Activated naive CD4-positive, alpha-beta T cell (primary cell): ENCODE data around the gene MAGEB4.
"Not testable (repeated sequence)": the region's sequence is repeated elsewhere in the genome, so short reads cannot be mapped to it uniquely, and the experiment has no call there.

Source experiments
- DNase-seq, 4 experiments: peaks; one replicate each; lab custom pipeline; 2025; lab: John Stamatoyannopoulos, UW

MAGEB4 gene, protein sequence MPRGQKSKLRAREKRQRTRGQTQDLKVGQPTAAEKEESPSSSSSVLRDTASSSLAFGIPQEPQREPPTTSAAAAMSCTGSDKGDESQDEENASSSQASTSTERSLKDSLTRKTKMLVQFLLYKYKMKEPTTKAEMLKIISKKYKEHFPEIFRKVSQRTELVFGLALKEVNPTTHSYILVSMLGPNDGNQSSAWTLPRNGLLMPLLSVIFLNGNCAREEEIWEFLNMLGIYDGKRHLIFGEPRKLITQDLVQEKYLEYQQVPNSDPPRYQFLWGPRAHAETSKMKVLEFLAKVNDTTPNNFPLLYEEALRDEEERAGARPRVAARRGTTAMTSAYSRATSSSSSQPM

GRCh38 chrX:30241724-30242415 is at the start of gene MAGEB4:
Gene MAGEB4, plus strand, starts transcription at chrX:30242000. Its CDS starts 136 bp downstream, at chrX:30242136.
- no peak for DNase-seq

DNA sequence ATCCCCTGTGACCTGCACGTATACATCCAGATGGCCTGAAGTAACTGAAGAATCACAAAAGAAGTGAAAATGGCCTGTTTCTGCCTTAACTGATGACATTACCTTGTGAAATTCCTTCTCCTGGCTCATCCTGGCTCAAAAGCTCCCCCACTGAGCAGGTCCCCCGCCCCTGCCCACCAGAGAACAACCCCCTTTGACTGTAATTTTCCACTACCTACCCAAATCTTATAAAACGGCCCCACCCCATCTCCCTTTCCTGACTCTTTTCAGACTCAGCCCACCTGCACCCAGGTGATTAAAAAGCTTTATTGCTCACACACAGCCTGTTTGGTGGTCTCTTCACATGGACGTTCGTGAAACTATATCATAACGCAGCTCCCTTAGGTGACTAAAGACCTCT is 47.9 kb upstream of the MAGEB4 start:
- DNase-seq, result not testable (repeated sequence)

DNA sequence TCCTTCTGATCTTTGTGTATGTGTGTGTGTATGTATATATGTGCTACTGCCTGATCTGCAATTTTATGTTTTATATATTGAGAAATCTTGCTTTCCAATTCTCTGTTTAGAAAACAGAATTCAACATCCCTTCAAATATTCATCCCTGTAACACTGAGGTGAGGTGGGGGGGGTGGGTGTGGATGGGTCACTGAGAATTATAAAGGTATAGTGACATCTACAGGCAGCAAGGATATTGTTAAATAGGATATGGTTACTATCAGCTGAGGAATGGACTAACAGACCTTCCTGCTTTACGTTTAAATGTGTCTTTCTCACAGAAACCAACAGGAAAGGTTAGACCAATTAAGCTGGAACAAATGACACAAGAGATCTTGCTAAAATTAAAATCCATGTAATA is 45.5 kb upstream of the MAGEB4 start:
- no peak for DNase-seq

DNA sequence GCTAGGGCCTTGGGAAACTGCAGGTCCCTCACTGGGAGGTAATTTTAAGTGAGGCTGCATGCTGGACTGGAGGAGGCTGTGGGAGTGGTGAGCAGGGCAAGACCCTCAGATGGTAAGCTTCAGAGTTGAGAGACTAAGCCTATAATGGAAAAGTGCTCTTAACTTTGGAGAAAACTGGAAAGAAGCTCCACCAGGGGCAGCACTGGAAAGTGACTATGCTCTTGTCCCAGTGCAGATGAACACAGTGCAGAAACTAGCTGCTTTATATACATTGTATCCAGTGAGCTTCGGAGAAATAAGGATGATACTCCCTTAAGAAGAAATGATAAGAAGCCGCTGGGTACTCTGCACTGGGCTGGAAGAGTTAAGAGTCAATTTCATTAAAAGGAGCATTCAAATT is 29.6 kb upstream of the MAGEB4 start:
- DNase-seq, result no peak

- no peak for DNase-seq
Measured at GRCh38 chrX:30215357-30215843, 26.4 kb upstream of the MAGEB4 start, which contains the start of gene MAGEB2. Gene MAGEB2, plus strand, starts transcription at chrX:30215563. Its CDS starts 3,018 bp downstream, at chrX:30218581.

- DNase-seq, result no peak
Measured at GRCh38 chrX:30217465-30217864, 24.3 kb upstream of the MAGEB4 start.

DNA sequence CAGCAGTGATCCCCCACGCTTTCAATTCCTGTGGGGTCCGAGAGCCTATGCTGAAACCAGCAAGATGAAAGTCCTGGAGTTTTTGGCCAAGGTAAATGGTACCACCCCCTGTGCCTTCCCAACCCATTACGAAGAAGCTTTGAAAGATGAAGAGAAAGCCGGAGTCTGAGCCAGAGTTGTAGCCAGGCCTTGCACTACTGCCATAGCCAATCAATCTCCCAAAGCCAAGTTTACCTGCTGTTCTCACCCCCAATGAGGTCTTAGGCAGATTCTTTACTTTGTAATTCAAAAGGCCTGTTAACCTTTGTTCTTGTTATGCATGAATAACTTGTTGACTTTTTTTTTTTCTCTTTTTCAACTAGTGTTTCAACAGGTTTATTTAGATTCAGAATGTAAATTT is 22.4 kb upstream of the MAGEB4 start:
- DNase-seq, result no peak

GRCh38 chrX:30220661-30221060 is 21.1 kb upstream of the MAGEB4 start:
- no peak for DNase-seq

DNA sequence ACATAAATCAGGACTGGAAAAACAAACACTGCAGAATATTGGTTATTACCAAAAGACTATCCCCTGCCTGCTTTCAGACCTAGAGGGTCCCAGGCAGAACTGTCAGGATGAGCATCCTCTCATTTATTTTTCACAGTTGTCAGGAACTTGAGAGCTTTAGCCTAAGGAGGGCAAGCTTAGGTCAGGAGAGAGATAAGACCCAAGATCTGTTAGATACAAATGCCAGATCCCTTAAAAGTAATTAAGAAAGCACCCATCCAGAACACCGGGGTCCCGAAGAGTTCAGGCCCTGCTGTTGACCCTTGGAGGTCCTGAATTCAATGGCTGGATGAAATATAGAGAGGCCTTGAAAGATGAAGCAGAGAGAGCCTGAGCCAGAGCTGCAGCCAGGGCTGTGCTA is 17.3 kb upstream of the MAGEB4 start:
- no peak for DNase-seq

DNA sequence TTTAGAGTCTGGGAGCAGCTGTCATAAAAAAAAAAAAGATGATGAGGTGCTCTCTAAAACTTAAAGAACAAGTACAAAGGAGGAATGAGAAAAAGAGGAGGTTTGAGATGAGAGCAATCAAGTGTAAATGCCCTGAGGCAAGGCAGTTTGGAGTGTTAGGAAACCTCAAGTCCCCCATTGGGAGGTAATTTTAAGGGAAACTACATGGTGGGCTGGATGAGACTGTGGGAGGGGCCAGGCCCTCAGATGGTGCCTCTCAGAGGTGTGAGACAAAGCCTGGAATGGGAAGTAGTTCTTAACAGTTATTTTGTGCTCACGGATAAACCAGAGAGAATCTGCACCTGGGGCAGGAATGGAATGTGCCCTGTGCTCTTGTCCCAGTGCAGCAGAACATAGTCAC is 13.3 kb upstream of the MAGEB4 start:
- no peak for DNase-seq

GRCh38 chrX:30230395-30230794 is 11.4 kb upstream of the MAGEB4 start, which contains the start of gene MAGEB3:
Gene MAGEB3, plus strand, starts transcription at chrX:30230657. Its CDS starts 5,268 bp downstream, at chrX:30235925.
- DNase-seq, result no peak

DNA sequence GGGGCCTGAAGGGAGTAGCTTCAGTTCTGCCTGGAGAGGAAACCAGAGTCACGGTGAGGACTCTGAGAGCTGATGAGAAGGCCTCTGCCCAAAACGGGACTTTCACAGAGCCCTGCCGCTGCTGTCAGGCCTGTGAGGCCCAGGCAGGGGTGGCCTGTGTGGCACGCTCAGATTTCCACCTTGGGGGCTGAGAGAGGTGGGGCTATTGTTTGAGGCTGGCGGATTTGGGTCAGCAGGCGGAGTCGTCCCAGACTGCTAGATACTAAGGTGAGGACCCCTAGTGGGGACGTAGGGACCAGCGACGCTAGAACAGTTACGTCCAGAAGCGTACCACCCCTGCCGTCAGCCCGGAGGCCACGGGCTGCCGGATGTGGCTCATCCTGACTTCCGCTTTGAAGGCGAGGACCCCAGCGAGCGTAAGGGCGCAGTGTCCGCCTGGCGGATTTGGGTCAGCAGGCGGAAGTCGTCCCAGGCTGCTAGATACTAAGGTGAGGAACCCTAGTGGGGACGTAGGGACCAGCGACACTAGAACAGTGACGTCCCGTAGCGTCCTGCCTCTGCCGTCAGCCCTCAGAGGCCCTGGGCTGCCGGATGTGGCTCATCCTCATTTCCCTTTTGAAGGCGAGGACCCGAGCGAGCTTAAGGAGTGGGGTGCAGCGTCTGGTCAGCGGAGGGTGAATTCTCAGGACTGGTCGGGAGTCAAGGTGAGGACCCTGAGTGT is 5.1 kb downstream of the MAGEB4 start, which contains the start of gene MAGEB1:
TSS of gene MAGEB1 (plus strand) at position 378 of the 721 bp plus-strand sequence. CDS start 3,348 bp downstream, outside the sequence.
- DNase-seq, result no peak

DNA sequence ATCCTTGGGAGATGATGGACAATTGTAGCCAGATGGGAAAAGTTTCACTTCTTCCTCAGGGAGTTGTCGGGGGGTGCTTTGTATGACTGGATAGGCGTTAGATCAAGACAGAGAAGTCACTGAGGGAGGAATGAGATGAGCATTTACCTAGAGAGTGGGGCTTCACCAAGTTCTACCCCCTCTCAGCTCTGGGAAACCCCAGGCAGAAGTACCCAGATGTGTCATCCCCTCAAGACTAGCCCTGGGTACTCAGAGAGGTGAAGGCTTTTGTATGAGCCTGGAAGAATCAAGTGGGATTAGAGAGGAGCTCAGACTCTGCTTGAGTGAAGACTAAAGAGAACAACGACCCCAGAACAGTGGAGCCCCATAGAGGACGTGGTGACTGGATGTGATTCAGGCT is 7.1 kb downstream of the MAGEB4 start:
- DNase-seq, result no peak

DNA sequence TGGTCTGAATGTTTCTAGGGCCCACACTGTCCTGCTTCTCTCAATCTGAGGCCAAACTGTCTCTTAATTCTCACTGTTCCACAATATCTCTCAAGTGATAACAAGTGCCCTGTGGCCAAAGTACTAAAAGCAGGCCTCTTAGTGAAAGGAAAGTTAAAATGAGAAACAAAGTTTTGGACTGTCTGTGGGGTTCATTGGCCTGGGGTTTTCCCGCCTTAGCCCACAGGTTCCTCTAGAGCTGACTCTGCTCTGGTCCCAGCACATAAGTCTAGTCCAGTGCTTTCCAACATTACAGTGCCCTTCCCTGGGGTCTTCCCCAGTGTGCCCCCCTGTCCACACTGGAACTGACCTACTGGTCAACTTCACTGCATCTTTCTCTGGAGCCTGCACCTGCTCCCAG is 11.5 kb downstream of the MAGEB4 start:
- no peak for DNase-seq

GRCh38 chrX:30259927-30260326 is 18.1 kb downstream of the MAGEB4 start:
- no peak for DNase-seq

DNA sequence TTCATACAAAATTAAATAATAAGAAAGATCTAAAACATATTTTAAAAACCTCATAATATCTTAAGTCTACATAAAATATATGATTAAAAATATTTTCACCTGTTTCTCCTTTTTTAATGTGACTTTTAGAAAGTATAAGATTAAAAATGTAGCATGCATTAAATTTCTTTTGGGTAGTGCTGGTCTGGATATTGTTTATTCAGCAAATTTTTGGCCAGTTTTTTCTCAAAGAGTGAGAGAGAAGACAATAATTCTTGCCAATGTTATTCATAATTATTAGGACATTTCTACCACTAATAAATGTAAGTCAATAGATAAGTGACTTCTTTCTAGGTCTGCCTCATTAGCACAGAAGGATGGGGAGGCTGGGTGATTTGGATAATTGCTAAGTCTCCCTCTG is 19.2 kb downstream of the MAGEB4 start:
- DNase-seq, result no peak

DNA sequence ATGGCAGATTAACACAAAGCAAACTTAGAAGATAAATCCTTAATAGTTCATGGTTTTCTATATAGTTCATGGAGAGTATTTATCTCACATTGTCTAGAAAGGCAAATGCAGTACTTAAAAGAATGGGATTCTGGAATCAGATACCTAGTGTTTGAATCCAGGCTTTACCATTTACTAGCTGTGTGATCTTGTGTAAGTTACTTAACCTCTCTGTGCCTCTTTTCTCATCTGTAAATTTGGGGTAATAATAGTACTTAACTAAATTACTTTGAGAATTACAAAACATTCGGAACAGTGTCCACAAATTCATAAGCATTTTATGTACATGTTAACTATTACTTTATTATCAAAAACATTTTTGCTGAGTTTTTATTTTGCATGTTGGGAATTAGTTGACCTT is 21.0 kb downstream of the MAGEB4 start:
- no peak for DNase-seq

GRCh38 chrX:30270639-30271038 is 28.8 kb downstream of the MAGEB4 start:
- DNase-seq, result no peak

- no peak for DNase-seq
Measured at GRCh38 chrX:30275498-30275897, 33.7 kb downstream of the MAGEB4 start.

- DNase-seq, result no peak
Measured at GRCh38 chrX:30278365-30278764, 36.6 kb downstream of the MAGEB4 start.

DNA sequence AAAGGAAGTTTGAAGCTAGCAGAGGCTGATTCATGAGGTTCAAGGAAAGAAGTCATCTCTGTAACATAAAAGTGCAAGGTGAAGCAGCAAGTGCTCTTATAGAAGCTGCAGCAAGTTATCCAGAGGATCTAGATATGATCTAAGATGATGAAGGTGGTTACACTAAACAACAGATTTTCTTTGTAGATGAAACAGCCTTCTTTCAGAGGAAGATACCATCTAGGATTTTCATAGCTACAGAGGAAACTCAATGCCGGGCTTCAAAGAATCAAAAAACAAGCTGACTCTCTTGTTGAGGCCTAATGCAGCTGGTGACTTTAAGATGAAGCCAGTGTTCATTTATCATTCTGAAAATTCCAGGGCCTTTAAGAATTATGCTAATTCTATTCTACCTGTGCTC is 38.6 kb downstream of the MAGEB4 start:
- DNase-seq, result no peak

DNA sequence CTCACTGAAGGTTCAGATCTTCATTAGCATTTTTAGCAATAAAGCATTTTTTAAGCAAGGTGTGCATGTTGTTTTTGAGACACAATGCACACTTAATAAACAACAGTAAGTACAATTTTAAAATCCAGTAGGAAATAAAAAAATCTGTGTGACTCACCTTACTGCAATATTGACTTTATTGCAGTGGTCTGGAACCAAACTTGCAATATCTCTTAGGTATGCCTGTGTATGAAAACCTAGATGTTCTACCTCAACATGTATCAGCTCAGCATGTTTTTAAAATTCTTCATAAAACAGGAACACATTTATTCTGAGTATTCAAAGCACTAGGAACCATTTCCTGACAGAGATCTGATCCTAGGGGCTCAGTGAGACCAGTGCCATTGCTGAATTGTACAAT is 40.7 kb downstream of the MAGEB4 start:
- no peak for DNase-seq
